H9 (cell line): ENCODE measurements around the gene UBE2D1. TPM values are rescaled to one million over a fixed set of nuclear protein-coding genes. Genes with fewer than 3 reads are reported as not detected.

Experiments
- DNase-seq: peaks from one replicate; pipeline ENCODE4 v3.0.0-alpha.2; 2017
- H2AFZ ChIP-seq: one replicate; pipeline ENCODE4 v1.6.1; 2013; ENCODE audit warnings: mild to moderate bottlenecking, low read length, control low read depth, moderate library complexity
- H2AK5ac ChIP-seq: 2 replicates; pipeline ENCODE4 v1.6.1; 2013; ENCODE audit warnings: low read length, control low read depth, mixed read lengths; ENCODE audit not compliant: insufficient read length
- H2BK120ac ChIP-seq: one replicate; pipeline ENCODE4 v1.6.1; 2013; ENCODE audit warnings: low read depth, mild to moderate bottlenecking, low read length, control low read depth, inconsistent platforms; ENCODE audit not compliant: poor library complexity, severe bottlenecking
- H2BK12ac ChIP-seq: 2 replicates; pipeline ENCODE4 v1.6.1; 2013; ENCODE audit warnings: low read length, control low read depth, mixed read lengths, low read depth; ENCODE audit not compliant: insufficient read length
- H2BK15ac ChIP-seq: 2 replicates; pipeline ENCODE4 v1.6.1; 2013; ENCODE audit warnings: low read depth, low read length, control low read depth
- H2BK20ac ChIP-seq: one replicate; pipeline ENCODE4 v1.6.1; 2013; ENCODE audit warnings: low read depth, mild to moderate bottlenecking, low read length, control low read depth, inconsistent platforms; ENCODE audit not compliant: poor library complexity, severe bottlenecking
- H2BK5ac ChIP-seq: 2 replicates; pipeline ENCODE4 v1.6.1; 2013; ENCODE audit warnings: low read length, control low read depth, mixed read lengths; ENCODE audit not compliant: insufficient read length
- H3K14ac ChIP-seq: 2 replicates; pipeline ENCODE4 v1.6.1; 2013; ENCODE audit warnings: low read length, control low read depth; ENCODE audit not compliant: insufficient read depth
- H3K18ac ChIP-seq: 2 replicates; pipeline ENCODE4 v1.6.1; 2013; ENCODE audit warnings: low read depth, mild to moderate bottlenecking, mixed read lengths, low read length, control low read depth; ENCODE audit not compliant: insufficient read length
- H3K23ac ChIP-seq: 2 replicates; pipeline ENCODE4 v1.6.1; 2013; ENCODE audit warnings: low read length, control low read depth, mixed read lengths, low read depth; ENCODE audit not compliant: insufficient read length
- H3K23me2 ChIP-seq: 2 replicates; pipeline ENCODE4 v1.6.1; 2013; ENCODE audit warnings: low read depth, mild to moderate bottlenecking, mixed read lengths, low read length, control low read depth; ENCODE audit not compliant: insufficient read length, poor library complexity, severe bottlenecking
- H3K27ac ChIP-seq: 2 replicates; pipeline ENCODE4 v1.5.1; 2013; ENCODE audit warnings: low read length, control low read depth, mixed read lengths, low read depth; ENCODE audit not compliant: insufficient read length
- H3K27me3 ChIP-seq: 2 replicates; pipeline ENCODE4 v1.6.1; 2013; ENCODE audit warnings: low read length, control low read depth, inconsistent platforms; ENCODE audit not compliant: insufficient read depth
- H3K4ac ChIP-seq: 2 replicates; pipeline ENCODE4 v1.6.1; 2013; ENCODE audit warnings: low read depth, mild to moderate bottlenecking, control low read depth, inconsistent platforms, low read length, moderate library complexity
- H3K4me1 ChIP-seq: 2 replicates; pipeline ENCODE4 v1.6.1; 2013; ENCODE audit warnings: low read length, control low read depth, inconsistent platforms; ENCODE audit not compliant: insufficient read depth
- H3K4me2 ChIP-seq: 2 replicates; pipeline ENCODE4 v1.6.1; 2013; ENCODE audit warnings: low read length, control low read depth, mixed read lengths; ENCODE audit not compliant: insufficient read length, insufficient read depth
- H3K56ac ChIP-seq: 2 replicates; pipeline ENCODE4 v1.6.1; 2013; ENCODE audit warnings: low read depth, mild to moderate bottlenecking, mixed read lengths, low read length, control low read depth; ENCODE audit not compliant: insufficient read length
- H3K79me1 ChIP-seq: 2 replicates; pipeline ENCODE4 v1.6.1; 2013; ENCODE audit warnings: low read depth, mild to moderate bottlenecking, moderate library complexity, low read length, control low read depth, inconsistent platforms; ENCODE audit not compliant: insufficient read depth, poor library complexity, severe bottlenecking
- H3K79me2 ChIP-seq: 2 replicates; pipeline ENCODE4 v1.6.1; 2013; ENCODE audit warnings: low read length, control low read depth, inconsistent platforms; ENCODE audit not compliant: insufficient read depth
- H3K9ac ChIP-seq: 2 replicates; pipeline ENCODE4 v1.6.1; 2013; ENCODE audit warnings: low read length, control low read depth, mixed read lengths; ENCODE audit not compliant: insufficient read length; ENCODE audit errors: extremely low read depth
- H3K9me3 ChIP-seq: one replicate; pipeline ENCODE4 v1.6.1; 2013; ENCODE audit warnings: low read depth, low read length, inconsistent platforms; ENCODE audit not compliant: control insufficient read depth
- H3T11ph ChIP-seq: one replicate; pipeline ENCODE4 v1.6.1; 2013; ENCODE audit warnings: mild to moderate bottlenecking, low read length, control low read depth, inconsistent platforms
- H4K20me1 ChIP-seq: one replicate; pipeline ENCODE4 v1.6.1; 2013; ENCODE audit not compliant: control insufficient read depth, insufficient read length, insufficient read depth
- H4K5ac ChIP-seq: 2 replicates; pipeline ENCODE4 v1.6.1; 2013; ENCODE audit warnings: low read depth, mild to moderate bottlenecking, mixed read lengths, low read length, control low read depth; ENCODE audit not compliant: insufficient read length
- H4K8ac ChIP-seq: replicated peaks from 2 replicates; pipeline ENCODE4 v1.6.1; 2013; ENCODE audit warnings: low read length, control low read depth, mixed read lengths, low read depth; ENCODE audit not compliant: insufficient read length
- H4K91ac ChIP-seq: 2 replicates; pipeline ENCODE4 v1.6.1; 2013; ENCODE audit warnings: low read depth, mild to moderate bottlenecking, moderate library complexity, mixed read lengths, low read length, control low read depth; ENCODE audit not compliant: insufficient read length
- H3K27ac Mint-ChIP-seq, 3 experiments: 2 replicates in 2 of 3; 3 replicates in 1 of 3; pipeline ENCODE4 v1.8.0; 2020 to 2021; ENCODE audit warnings: mixed read lengths in 3 of 3, mild to moderate bottlenecking in 1 of 3, moderate library complexity in 1 of 3
- H3K27me3 Mint-ChIP-seq: 2 replicates; pipeline ENCODE4 v1.8.0; 2021; ENCODE audit warnings: low read depth, mild to moderate bottlenecking, moderate library complexity, mixed read lengths
- H3K36me3 Mint-ChIP-seq, 3 experiments: 2 replicates in 2 of 3; 3 replicates in 1 of 3; pipeline ENCODE4 v1.8.0; 2020 to 2021; ENCODE audit warnings: low read depth in 3 of 3, mixed read lengths in 3 of 3; ENCODE audit not compliant: insufficient read depth in 1 of 3
- H3K4me1 Mint-ChIP-seq, 2 experiments: 2 replicates each; pipeline ENCODE4 v1.8.0; 2020; ENCODE audit warnings: mixed read lengths in 2 of 2
- H3K4me3 Mint-ChIP-seq, 2 experiments: 2 replicates in 1 of 2; 3 replicates in 1 of 2; pipeline ENCODE4 v1.8.0; 2020 to 2021; ENCODE audit warnings: mild to moderate bottlenecking in 2 of 2, mixed read lengths in 2 of 2, moderate library complexity in 1 of 2
- H3K9me3 Mint-ChIP-seq, 2 experiments: 2 replicates in 1 of 2; 3 replicates in 1 of 2; pipeline ENCODE4 v1.8.0; 2020; ENCODE audit warnings: mild to moderate bottlenecking in 2 of 2, mixed read lengths in 2 of 2, moderate library complexity in 1 of 2
- CTCF ChIP-seq: fragments of 200-600 bp; sonication (generic); conservative IDR thresholded peaks from 3 replicates; pipeline ENCODE4 v1.8.0; 2021; ENCODE audit warnings: antibody characterized with exemption, mild to moderate bottlenecking
- WGBS: extraction: QIAGEN DNeasy Blood & Tissue Kit; methylation state at CpG from one replicate; pipeline ENCODE4 v1.1.7; 2013; ENCODE audit warnings: missing lambda C conversion rate, low lambda C conversion rate, mixed read lengths; ENCODE audit not compliant: insufficient read length; ENCODE audit errors: extremely low coverage; 5-methylcytosine and 5-hydroxymethylcytosine counted together
- total RNA-seq: library from RNA; stranded (reverse); gene quantifications from 2 replicates; pipeline ENCODE4 v1.2.1, GENCODE V29; 2021

UBE2D1 gene
- total RNA-seq, 1 experiment from 2014 or later: 26.8 TPM

- Histone ChIP-seq H3K79me2 (no peaks in the 10 kb centered on the region; the same call in 1 of the 2 replicates), H3K4ac (no peak overlapping the region), H3K9ac (no peak overlapping the region), H2BK5ac (no peak overlapping the region), H3K56ac (no peak overlapping the region), H3T11ph (no peak overlapping the region), H2BK12ac (no peak overlapping the region), H4K20me1 (no peaks in the 10 kb centered on the region), H3K4me2 (no peak overlapping the region), H2BK15ac (no peak overlapping the region), H3K23me2 (no peaks in the 10 kb centered on the region), H2AK5ac (no peak overlapping the region), H4K8ac (no peak overlapping the region), H3K9me3 (no peaks in the 10 kb centered on the region), H3K27ac (no peak overlapping the region), H3K79me1 (no peaks in the 10 kb centered on the region), H2BK20ac (no peak overlapping the region), H3K14ac (no peak overlapping the region), H4K91ac (no peak overlapping the region), H3K23ac (no peak overlapping the region), H2AFZ (no peak overlapping the region), H3K27me3 (no peaks in the 10 kb centered on the region), H2BK120ac (no peak overlapping the region), H3K4me1 (no peaks in the 10 kb centered on the region; the same call in 1 of the 2 replicates), H3K18ac (no peak overlapping the region), H4K5ac (no peak overlapping the region)
- peaks cover 10 to 16% of the 10 kb centered on the region in 2 experiments for H3K4me1 Mint-ChIP-seq
- no peaks in the 10 kb centered on the region for H3K36me3 Mint-ChIP-seq
- no peak for TF ChIP-seq CTCF
- H3K9me3 Mint-ChIP-seq: no peaks in the 10 kb centered on the region
- no CpG with 5 or more reads among the region's 2 CpGs for whole genome bisulfite sequencing
- DNase-seq: no peak
- H3K27me3 Mint-ChIP-seq: no peaks in the 10 kb centered on the region
- no peak overlapping the region; a peak in 1 of 7 replicates for H3K27ac Mint-ChIP-seq
- H3K4me3 Mint-ChIP-seq: no peak overlapping the region
Measured at GRCh38 chr10:58356756-58357155, 21.9 kb downstream of the UBE2D1 start.
